Measurements from ENCODE around the gene CORO2B. TPM values are rescaled to one million over a fixed set of nuclear protein-coding genes. Genes with fewer than 3 reads are reported as not detected.

CORO2B gene
- total and polyA plus RNA-seq, 2 experiments from 2014 or later: 1.6 to 4.6 TPM

- no peaks in the 10 kb centered on the region for H3K36me3 ChIP-seq (ENCODE audit: insufficient read depth)
- Mint-ChIP-seq H3K27ac (no peak overlapping the region), H3K9me3 (no peaks in the 10 kb centered on the region), H3K27me3 (ENCODE audit: insufficient read depth, low read depth, poor library complexity) (peaks cover 5% of the 10 kb centered on the region), H3K4me1 (peaks cover 21% of the 10 kb centered on the region), H3K36me3 (ENCODE audit: low read depth) (no peaks in the 10 kb centered on the region), H3K4me3 (no peak overlapping the region)
- H3F3A ChIP-seq (replicated peaks; ENCODE audit: low read depth): no peaks in the 10 kb centered on the region
- no peak for ATAC-seq
- H3K4me3 ChIP-seq: no peak overlapping the region
- no peak overlapping the region for H3K27ac ChIP-seq (ENCODE audit: low read depth)
- H4K20me1 ChIP-seq (replicated peaks; ENCODE audit: insufficient read depth): no peaks in the 10 kb centered on the region
- no peak overlapping the region for H3K4me2 ChIP-seq
- DNase-seq (ENCODE audit: low spot score): no peak
- peaks cover 13% of the 10 kb centered on the region for H3K4me1 ChIP-seq (ENCODE audit: insufficient read depth)
- no peaks in the 10 kb centered on the region for H3K9me2 ChIP-seq (ENCODE audit: insufficient read depth)
- no peak overlapping the region for H2AFZ ChIP-seq
- no peaks in the 10 kb centered on the region for H3K79me2 ChIP-seq (replicated peaks; ENCODE audit: insufficient read depth)
- H3K27me3 ChIP-seq (ENCODE audit: insufficient read depth): no peaks in the 10 kb centered on the region
- TF ChIP-seq ZNF331 (CRISPR knock-in tag; IDR thresholded peaks at IDR 0.05; ENCODE audit: low read depth): no peak
- no peak for TF ChIP-seq EZH2 (IDR thresholded peaks at IDR 0.05; ENCODE audit: low read depth, unreplicated experiment)
- no peak for TF ChIP-seq POLR2AphosphoS5 (IDR thresholded peaks at IDR 0.05; ENCODE audit: low read depth)
- no peak for TF ChIP-seq ETS1 (IDR thresholded peaks at IDR 0.05)
- TF ChIP-seq NANOG (IDR thresholded peaks at IDR 0.05; ENCODE audit: borderline replicate concordance): no peak
These were observed 48.7 kb downstream of the CORO2B start for GRCh38 chr15:68627476-68627875.

- Histone ChIP-seq H3F3A (replicated peaks; ENCODE audit: low read depth) (no peaks in the 10 kb centered on the region), H3K27me3 (ENCODE audit: insufficient read depth) (no peaks in the 10 kb centered on the region), H3K4me1 (ENCODE audit: insufficient read depth) (peaks cover 13% of the 10 kb centered on the region), H3K79me2 (replicated peaks; ENCODE audit: insufficient read depth) (no peaks in the 10 kb centered on the region), H3K36me3 (ENCODE audit: insufficient read depth) (no peaks in the 10 kb centered on the region), H3K9me2 (ENCODE audit: insufficient read depth) (no peaks in the 10 kb centered on the region), H3K4me2 (no peak overlapping the region), H3K27ac (ENCODE audit: low read depth) (no peak overlapping the region), H3K4me3 (no peak overlapping the region), H2AFZ (no peak overlapping the region), H4K20me1 (replicated peaks; ENCODE audit: insufficient read depth) (no peaks in the 10 kb centered on the region)
- DNase-seq (ENCODE audit: low spot score): no peak
- TF ChIP-seq EZH2 (IDR thresholded peaks at IDR 0.05; ENCODE audit: low read depth, unreplicated experiment): no peak
- TF ChIP-seq CTCF (conservative IDR thresholded peaks at IDR 0.05; ENCODE audit: low read depth in 2 of 2): no peak
- TF ChIP-seq ETS1 (IDR thresholded peaks at IDR 0.05): no peak
- no peak for TF ChIP-seq JUNB (IDR thresholded peaks at IDR 0.05; ENCODE audit: unreplicated experiment)
- TF ChIP-seq ZNF114 (CRISPR knock-in tag; IDR thresholded peaks at IDR 0.05): no peak
- TF ChIP-seq CREB1 (CRISPR knock-in tag; IDR thresholded peaks at IDR 0.05; ENCODE audit: low read depth): no peak
- Mint-ChIP-seq H3K36me3 (ENCODE audit: low read depth) (no peaks in the 10 kb centered on the region), H3K27me3 (ENCODE audit: insufficient read depth, low read depth, poor library complexity) (peaks cover 5% of the 10 kb centered on the region), H3K4me1 (peaks cover 21% of the 10 kb centered on the region), H3K9me3 (no peaks in the 10 kb centered on the region), H3K4me3 (no peak overlapping the region), H3K27ac (no peak overlapping the region)
- no peak for ATAC-seq
These were observed 49.2 kb downstream of the CORO2B start for GRCh38 chr15:68627995-68628394.

Data from GM23338 (cell line).